MCF 10A (cell line): ENCODE results near the gene LRRC63. TPM values are rescaled to one million over a fixed set of nuclear protein-coding genes. Genes with fewer than 3 reads are reported as not detected.

Experiments used
- BruUV-seq: library from RNA; stranded (reverse); fragments of 400-500 nt; replicated peaks from 2 replicates; lab custom pipeline; 2021; lab: Mats Ljungman, UMichigan
- CTCF ChIA-PET: fragments of 300-600 bp; sonication (Branson Sonifier 250); formaldehyde crosslinking; extraction: SDS; loops from one replicate; lab custom pipeline; 2021; ENCODE audit warnings: antibody characterized with exemption, inconsistent platforms; lab: Yijun Ruan, JAX
- POLR2A ChIA-PET: fragments of 300-600, 350-650 bp; sonication (Branson Sonifier 250); formaldehyde crosslinking; extraction: SDS; loops from one replicate; lab custom pipeline; 2020; ENCODE audit warnings: antibody characterized with exemption, inconsistent platforms; lab: Yijun Ruan, JAX
- DNase-seq: peaks from one replicate; pipeline ENCODE4 v3.0.0-alpha.2; 2018; ENCODE audit not compliant: unreplicated experiment
- H3K27ac Mint-ChIP-seq: one replicate; pipeline ENCODE4 v1.8.0; 2022; ENCODE audit warnings: mild to moderate bottlenecking, low read depth, mixed read lengths; ENCODE audit not compliant: unreplicated experiment
- H3K27me3 Mint-ChIP-seq: one replicate; pipeline ENCODE4 v1.8.0; 2022; ENCODE audit warnings: mixed read lengths; ENCODE audit not compliant: insufficient read depth, unreplicated experiment
- H3K36me3 Mint-ChIP-seq: one replicate; pipeline ENCODE4 v1.8.0; 2022; ENCODE audit warnings: mild to moderate bottlenecking, moderate library complexity, mixed read lengths; ENCODE audit not compliant: insufficient read depth, unreplicated experiment
- H3K4me1 Mint-ChIP-seq: one replicate; pipeline ENCODE4 v1.8.0; 2022; ENCODE audit warnings: mixed read lengths; ENCODE audit not compliant: insufficient read depth, unreplicated experiment
- H3K4me3 Mint-ChIP-seq: one replicate; pipeline ENCODE4 v1.8.0; 2022; ENCODE audit warnings: mild to moderate bottlenecking, moderate library complexity, mixed read lengths; ENCODE audit not compliant: unreplicated experiment
- H3K9me3 Mint-ChIP-seq: one replicate; pipeline ENCODE4 v1.8.0; 2022; ENCODE audit warnings: mixed read lengths; ENCODE audit not compliant: unreplicated experiment
- CTCF ChIP-seq: fragments of 200-600 bp; IDR thresholded peaks from one replicate; pipeline ENCODE4 v1.8.0; 2022; ENCODE audit warnings: antibody characterized with exemption, mild to moderate bottlenecking; ENCODE audit not compliant: unreplicated experiment
- intact Hi-C: fragments of 100-400 bp; cut with micrococcal nuclease; formaldehyde crosslinking; loops from 2 replicates; pipeline ENCODE4 v1.14.1; 2022
- total RNA-seq: library from RNA; stranded (reverse); gene quantifications from 2 replicates; pipeline ENCODE4 v1.2.3, GENCODE V29; 2022

The LRRC63 gene
- total RNA-seq, 1 experiment from 2014 or later = not detected

GRCh38 chr13:46310066-46310465 is 98.3 kb downstream of the LRRC63 start:
- peaks cover 24% of the 10 kb centered on the region for H3K9me3 Mint-ChIP-seq
- ChIA-PET CTCF (interaction anchor here (2.1 kb wide), 1 partner anchor 11 kb away, joined by 7 read pairs; no protein-coding TSS in a partner anchor), POLR2A (interaction anchor here (1.2 kb wide), 1 partner anchor 19 kb away, joined by 3 read pairs; no protein-coding TSS in a partner anchor)
- intact Hi-C loops = loop anchor here (10.0 kb wide), 1 partner anchor 385 kb away; no protein-coding TSS in a partner anchor
- BruUV-seq = no TSS peak
- no peaks in the 10 kb centered on the region for H3K36me3 Mint-ChIP-seq
- no peak overlapping the region for H3K27ac Mint-ChIP-seq
- H3K27me3 Mint-ChIP-seq = no peaks in the 10 kb centered on the region
- no peak overlapping the region for H3K4me3 Mint-ChIP-seq
- DNase-seq = no peak
- H3K4me1 Mint-ChIP-seq = peaks cover 7% of the 10 kb centered on the region
- TF ChIP-seq CTCF = no peak

- CTCF ChIA-PET = interaction anchor here (0.6 to 1.1 kb wide), 4 partner anchors 10 to 449 kb away, joined by 3 to 8 read pairs (median 3); no protein-coding TSS in a partner anchor
- TF ChIP-seq CTCF = no peak
- peaks cover 30% of the 10 kb centered on the region for H3K9me3 Mint-ChIP-seq
- no peak overlapping the region for H3K4me3 Mint-ChIP-seq
- POLR2A ChIA-PET = interaction anchor here (1.2 kb wide), 1 partner anchor 20 kb away, joined by 3 read pairs; no protein-coding TSS in a partner anchor
- intact Hi-C loops = loop anchor here (10.0 kb wide), 1 partner anchor 386 kb away; no protein-coding TSS in a partner anchor
- no peak for DNase-seq
- H3K27ac Mint-ChIP-seq = no peak overlapping the region
- peaks cover 16% of the 10 kb centered on the region for H3K4me1 Mint-ChIP-seq
- no peaks in the 10 kb centered on the region for H3K27me3 Mint-ChIP-seq
- H3K36me3 Mint-ChIP-seq = no peaks in the 10 kb centered on the region
- no TSS peak for BruUV-seq
Observed at GRCh38 chr13:46311217-46311616, 99.5 kb downstream of the LRRC63 start.

- no TSS peak for BruUV-seq
- Mint-ChIP-seq H3K27ac (no peak overlapping the region), H3K4me3 (no peak overlapping the region), H3K36me3 (no peaks in the 10 kb centered on the region), H3K4me1 (peaks cover 11% of the 10 kb centered on the region), H3K9me3 (peaks cover 30% of the 10 kb centered on the region), H3K27me3 (no peaks in the 10 kb centered on the region)
- intact Hi-C loops = loop anchor here (10.0 kb wide), 1 partner anchor 388 kb away; no protein-coding TSS in a partner anchor
- no peak for TF ChIP-seq CTCF
- ChIA-PET CTCF (interaction anchor here (1.0 kb wide), 1 partner anchor 8 kb away, joined by 3 read pairs; no protein-coding TSS in a partner anchor), POLR2A (no interaction called here)
- DNase-seq = no peak
Observed at GRCh38 chr13:46313024-46313423, 101.3 kb downstream of the LRRC63 start.

- ChIA-PET CTCF (interaction anchor here (0.7 kb wide), 1 partner anchor 458 kb away, joined by 3 read pairs; no protein-coding TSS in a partner anchor), POLR2A (interaction anchor here (0.7 kb wide), 1 partner anchor 802 kb away, joined by 3 read pairs; no protein-coding TSS in a partner anchor)
- H3K4me3 Mint-ChIP-seq = no peak overlapping the region
- H3K4me1 Mint-ChIP-seq = peaks cover 11% of the 10 kb centered on the region
- no peak for TF ChIP-seq CTCF
- no TSS peak for BruUV-seq
- no peaks in the 10 kb centered on the region for H3K36me3 Mint-ChIP-seq
- H3K9me3 Mint-ChIP-seq = peaks cover 30% of the 10 kb centered on the region
- no peaks in the 10 kb centered on the region for H3K27me3 Mint-ChIP-seq
- no peak overlapping the region for H3K27ac Mint-ChIP-seq
- no peak for DNase-seq
- intact Hi-C loops = loop anchor here (10.0 kb wide), 1 partner anchor 389 kb away; no protein-coding TSS in a partner anchor
Observed at GRCh38 chr13:46313432-46314257, 101.9 kb downstream of the LRRC63 start.
